Prostate gland (tissue), 2 donors: ENCODE data around the gene USP4.

Source experiments
- POLR2AphosphoS5 ChIP-seq: sonication (generic); formaldehyde crosslinking; IDR thresholded peaks from one replicate; pipeline ENCODE4 v1.6.1; 2017; ENCODE audit warnings: antibody characterized with exemption
- TF ChIP-seq, protein P1 (sequence below), 4 experiments: fragments of 200-600 bp in 2 of 4; fragments of 450-650 bp in 2 of 4; sonication (generic) in 2 of 4; IDR thresholded peaks; 1 replicate in 3 of 4; 2 replicates in 1 of 4; pipeline ENCODE4 v1.5.1; 2016 to 2019; ENCODE audit warnings: antibody characterized with exemption in 4 of 4, mild to moderate bottlenecking in 2 of 4, moderate library complexity in 2 of 4

DNA sequence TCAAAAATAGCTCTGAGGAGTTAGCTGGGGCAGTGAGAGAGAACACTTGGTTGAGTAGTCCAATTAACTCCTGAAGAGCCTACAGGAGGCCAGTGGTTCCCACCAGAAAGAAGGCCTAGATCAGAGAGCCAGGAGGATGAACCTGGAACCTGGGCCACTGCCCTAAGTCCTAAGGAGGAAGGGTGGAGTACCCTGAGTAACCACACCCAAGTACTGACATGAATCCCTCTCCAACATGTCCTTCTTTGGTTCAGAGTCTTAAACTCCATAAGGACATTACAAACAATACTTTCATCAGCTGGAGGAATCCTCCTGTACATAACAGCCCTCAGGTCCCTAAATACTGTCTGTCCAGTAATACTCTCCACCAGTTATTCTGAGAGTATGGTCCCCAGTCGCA lies 37.2 kb downstream of the USP4 start:
- TF ChIP-seq POLR2AphosphoS5, result no peak
- TF ChIP-seq, protein P1, sequence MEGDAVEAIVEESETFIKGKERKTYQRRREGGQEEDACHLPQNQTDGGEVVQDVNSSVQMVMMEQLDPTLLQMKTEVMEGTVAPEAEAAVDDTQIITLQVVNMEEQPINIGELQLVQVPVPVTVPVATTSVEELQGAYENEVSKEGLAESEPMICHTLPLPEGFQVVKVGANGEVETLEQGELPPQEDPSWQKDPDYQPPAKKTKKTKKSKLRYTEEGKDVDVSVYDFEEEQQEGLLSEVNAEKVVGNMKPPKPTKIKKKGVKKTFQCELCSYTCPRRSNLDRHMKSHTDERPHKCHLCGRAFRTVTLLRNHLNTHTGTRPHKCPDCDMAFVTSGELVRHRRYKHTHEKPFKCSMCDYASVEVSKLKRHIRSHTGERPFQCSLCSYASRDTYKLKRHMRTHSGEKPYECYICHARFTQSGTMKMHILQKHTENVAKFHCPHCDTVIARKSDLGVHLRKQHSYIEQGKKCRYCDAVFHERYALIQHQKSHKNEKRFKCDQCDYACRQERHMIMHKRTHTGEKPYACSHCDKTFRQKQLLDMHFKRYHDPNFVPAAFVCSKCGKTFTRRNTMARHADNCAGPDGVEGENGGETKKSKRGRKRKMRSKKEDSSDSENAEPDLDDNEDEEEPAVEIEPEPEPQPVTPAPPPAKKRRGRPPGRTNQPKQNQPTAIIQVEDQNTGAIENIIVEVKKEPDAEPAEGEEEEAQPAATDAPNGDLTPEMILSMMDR (IDR thresholded peaks at IDR 0.05), result no peak
